Measurements from ENCODE around the gene HOXC11. TPM values are rescaled to one million over a fixed set of nuclear protein-coding genes. Genes with fewer than 3 reads are reported as not detected.

The HOXC11 gene
- total RNA-seq, 3 donors from 2014 or later (not counting 1 experiment from before 2014, with no cell fraction given), result not detected

DNA sequence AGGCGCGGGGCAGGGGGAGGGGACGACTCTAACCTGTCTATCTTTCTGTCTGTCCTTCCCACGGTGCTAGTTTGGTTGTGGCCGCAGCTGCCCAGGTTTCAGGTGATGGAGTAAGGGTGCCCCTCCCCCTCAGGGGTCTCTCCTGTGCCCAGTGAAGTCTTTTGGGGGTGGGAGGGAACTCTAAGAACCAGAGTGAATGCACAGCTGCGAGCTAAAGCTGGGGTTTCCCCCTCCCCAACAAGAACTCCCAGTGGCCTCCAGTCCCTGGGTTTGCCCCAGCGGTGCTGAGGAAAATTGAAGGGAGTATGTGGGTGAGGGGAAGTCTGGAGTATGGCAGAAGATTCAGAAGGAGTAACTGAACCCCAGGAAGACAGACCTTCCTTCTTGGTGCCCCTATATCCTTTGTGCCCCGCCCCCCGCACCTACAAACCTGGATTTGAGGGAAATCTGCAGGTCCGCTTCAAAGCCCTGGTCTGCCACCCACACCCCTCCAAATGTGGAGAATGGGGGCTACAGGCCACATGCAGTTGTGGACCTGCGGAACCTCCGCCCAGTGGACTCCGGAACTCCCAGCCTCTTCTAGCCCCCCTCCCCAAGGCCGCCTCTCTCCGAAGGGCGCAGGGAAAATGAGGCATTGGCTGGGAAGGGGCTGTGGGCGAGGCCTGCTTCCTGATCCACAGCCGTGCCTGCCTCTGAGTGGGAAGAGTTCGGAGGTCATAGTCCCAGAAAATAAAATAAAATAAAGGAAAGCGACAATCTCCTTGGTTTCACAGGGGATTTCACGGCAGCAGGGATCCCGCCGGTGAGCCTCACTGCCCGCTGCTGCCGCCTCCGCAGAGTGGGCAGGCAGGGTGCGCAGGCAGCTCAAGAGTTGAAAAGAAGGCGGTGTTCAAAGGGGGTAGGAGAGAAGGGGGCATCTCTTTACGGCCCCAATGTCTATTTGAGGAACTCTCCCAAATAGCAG is 23.6 kb downstream of the HOXC11 start:
- 21% methylated on average over 25 of the region's 29 CpGs for WGBS (ENCODE audit: insufficient coverage)
- Mint-ChIP-seq H3K27me3 (ENCODE audit: low read depth in 2 of 2) (peaks cover 76 to 91% of the 10 kb centered on the region in 2 donors), H3K4me1 (peaks cover 46 to 47% of the 10 kb centered on the region in 2 donors), H3K9me3 (no peaks in the 10 kb centered on the region), H3K27ac (peak overlapping the region in 1 of 2 donors; percentile 81), H3K4me3 (peak overlapping the region; percentile 91), H3K36me3 (no peaks in the 10 kb centered on the region)
- Histone ChIP-seq H3K27ac (ENCODE audit: low read length) (no peak overlapping the region), H3K4me3 (ENCODE audit: low read length) (peak overlapping the region; percentile 43), H3K36me3 (ENCODE audit: control insufficient read depth, insufficient read depth, low read length) (no peaks in the 10 kb centered on the region), H3K9me3 (ENCODE audit: control insufficient read depth, insufficient read depth, low read length) (peaks cover 3% of the 10 kb centered on the region), H3K27me3 (ENCODE audit: control insufficient read depth, insufficient read depth, low read length) (peaks cover 93% of the 10 kb centered on the region), H3K4me1 (ENCODE audit: control insufficient read depth, insufficient read depth, low read length) (peaks cover 51% of the 10 kb centered on the region)
- TF ChIP-seq, protein P1, sequence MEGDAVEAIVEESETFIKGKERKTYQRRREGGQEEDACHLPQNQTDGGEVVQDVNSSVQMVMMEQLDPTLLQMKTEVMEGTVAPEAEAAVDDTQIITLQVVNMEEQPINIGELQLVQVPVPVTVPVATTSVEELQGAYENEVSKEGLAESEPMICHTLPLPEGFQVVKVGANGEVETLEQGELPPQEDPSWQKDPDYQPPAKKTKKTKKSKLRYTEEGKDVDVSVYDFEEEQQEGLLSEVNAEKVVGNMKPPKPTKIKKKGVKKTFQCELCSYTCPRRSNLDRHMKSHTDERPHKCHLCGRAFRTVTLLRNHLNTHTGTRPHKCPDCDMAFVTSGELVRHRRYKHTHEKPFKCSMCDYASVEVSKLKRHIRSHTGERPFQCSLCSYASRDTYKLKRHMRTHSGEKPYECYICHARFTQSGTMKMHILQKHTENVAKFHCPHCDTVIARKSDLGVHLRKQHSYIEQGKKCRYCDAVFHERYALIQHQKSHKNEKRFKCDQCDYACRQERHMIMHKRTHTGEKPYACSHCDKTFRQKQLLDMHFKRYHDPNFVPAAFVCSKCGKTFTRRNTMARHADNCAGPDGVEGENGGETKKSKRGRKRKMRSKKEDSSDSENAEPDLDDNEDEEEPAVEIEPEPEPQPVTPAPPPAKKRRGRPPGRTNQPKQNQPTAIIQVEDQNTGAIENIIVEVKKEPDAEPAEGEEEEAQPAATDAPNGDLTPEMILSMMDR (IDR thresholded peaks at IDR 0.05), result no peak
- DNase-seq, result no peak
- intact Hi-C loops (cut with micrococcal nuclease), result loop anchor here (5.0 kb wide), 2 partner anchors 36 to 39 kb away; partner anchors contain the start of gene HOXC5
- no peak for ATAC-seq

DNA sequence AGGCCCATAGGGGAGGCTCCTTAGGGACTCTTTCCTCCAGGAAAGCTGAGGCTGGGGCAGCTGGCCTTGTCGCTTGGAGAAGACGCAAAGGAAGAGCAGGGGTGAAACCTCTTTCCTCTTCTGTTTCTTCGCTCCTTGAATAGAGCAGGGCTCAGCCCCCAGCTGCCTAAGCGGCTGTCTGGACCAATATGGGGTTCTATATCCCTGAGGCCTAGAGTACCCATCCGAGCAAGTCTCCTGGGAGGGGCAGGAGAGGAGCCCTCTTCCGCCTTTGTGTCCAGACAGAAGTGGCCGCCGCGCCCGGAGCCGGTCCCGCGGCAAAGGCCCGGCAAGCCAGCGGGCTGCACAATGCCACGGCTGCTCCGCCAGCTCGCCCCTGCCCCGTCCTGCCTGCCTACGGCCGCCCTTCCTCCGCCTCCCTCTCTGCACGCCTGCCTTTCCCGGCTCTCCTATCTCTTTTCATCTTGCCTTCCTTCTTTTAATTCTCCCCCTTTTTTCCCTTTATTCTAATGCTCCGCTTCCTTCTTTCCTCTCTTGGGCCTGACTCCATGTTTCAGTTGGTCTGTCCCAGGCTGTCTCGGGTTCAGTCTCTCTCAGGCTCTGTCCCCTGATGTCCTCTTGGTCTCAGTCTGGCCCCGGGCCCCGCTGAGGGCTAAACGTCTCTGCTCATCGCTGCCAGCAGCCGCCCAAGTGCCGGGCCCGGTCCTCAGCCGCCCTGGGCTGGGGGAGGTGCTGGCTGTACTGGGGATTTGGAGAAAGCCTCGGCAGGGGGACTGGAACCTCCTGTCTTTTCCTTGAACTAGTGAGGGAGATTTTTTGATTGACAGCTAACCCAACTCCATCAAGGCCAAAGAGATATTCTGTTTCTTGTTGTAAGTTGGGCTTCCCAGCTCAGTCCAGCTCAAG is 24.5 kb downstream of the HOXC11 start:
- peaks cover 94% of the 10 kb centered on the region for H3K27me3 ChIP-seq (ENCODE audit: control insufficient read depth, insufficient read depth, low read length)
- ATAC-seq, result no peak
- peaks cover 76 to 89% of the 10 kb centered on the region in 2 donors for H3K27me3 Mint-ChIP-seq (ENCODE audit: low read depth in 2 of 2)
- H3K4me3 Mint-ChIP-seq, result peak overlapping the region; percentile 21
- H3K4me1 ChIP-seq (ENCODE audit: control insufficient read depth, insufficient read depth, low read length), result peaks cover 51% of the 10 kb centered on the region
- no peaks in the 10 kb centered on the region for H3K36me3 Mint-ChIP-seq
- H3K4me3 ChIP-seq (ENCODE audit: low read length), result no peak overlapping the region
- intact Hi-C loops (cut with micrococcal nuclease), result loop anchor here (5.0 kb wide), 2 partner anchors 35 to 40 kb away; partner anchors contain the start of gene HOXC5
- H3K9me3 Mint-ChIP-seq, result no peaks in the 10 kb centered on the region
- 10% methylated on average over 35 of the region's 35 CpGs for WGBS (ENCODE audit: insufficient coverage)
- no peak overlapping the region for H3K27ac Mint-ChIP-seq
- no peak overlapping the region for H3K27ac ChIP-seq (ENCODE audit: low read length)
- no peaks in the 10 kb centered on the region for H3K36me3 ChIP-seq (ENCODE audit: control insufficient read depth, insufficient read depth, low read length)
- H3K9me3 ChIP-seq (ENCODE audit: control insufficient read depth, insufficient read depth, low read length), result peaks cover 3% of the 10 kb centered on the region
- no peak for DNase-seq
- H3K4me1 Mint-ChIP-seq, result peaks cover 46 to 47% of the 10 kb centered on the region in 2 donors
- TF ChIP-seq, protein P1 (IDR thresholded peaks at IDR 0.05), result no peak

DNA sequence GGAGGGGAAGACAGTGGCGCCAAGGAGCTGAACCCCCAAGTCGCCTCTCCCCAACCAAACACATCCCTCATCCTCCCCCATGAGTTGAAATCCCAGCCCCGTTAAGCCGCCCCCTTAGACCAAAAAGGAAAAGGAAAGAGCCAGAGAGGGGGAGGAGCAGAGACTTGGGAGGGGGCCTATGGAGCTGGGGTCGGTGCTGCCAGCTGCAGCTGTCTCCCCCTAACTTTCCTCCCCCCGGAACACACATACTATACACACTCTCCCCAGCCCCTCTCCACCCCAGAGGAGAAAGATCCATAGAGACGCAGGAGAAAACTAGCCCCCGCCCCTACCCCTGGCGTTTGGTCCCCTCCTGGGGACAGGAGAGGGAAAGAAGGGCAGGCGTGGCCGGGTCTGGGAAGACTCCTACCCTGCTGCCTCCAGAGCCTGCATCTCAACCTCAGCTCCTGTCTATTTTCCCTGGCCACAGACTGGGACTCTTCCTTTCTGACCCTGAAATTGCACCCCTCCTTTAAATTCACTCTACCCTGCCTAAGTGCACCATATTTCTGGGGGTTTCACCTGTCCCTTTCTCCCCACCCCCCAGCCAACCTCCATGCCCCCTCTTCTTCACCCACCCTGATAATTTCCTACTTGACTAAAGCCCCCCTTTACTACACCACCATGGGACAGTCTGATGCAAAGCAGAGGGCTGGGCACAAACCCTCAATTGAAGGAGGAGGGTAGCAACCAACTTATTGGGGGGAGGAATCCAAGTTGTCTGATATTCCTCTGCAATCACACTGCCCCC is 25.4 kb downstream of the HOXC11 start:
- Histone ChIP-seq H3K27me3 (ENCODE audit: control insufficient read depth, insufficient read depth, low read length) (peaks cover 94% of the 10 kb centered on the region), H3K9me3 (ENCODE audit: control insufficient read depth, insufficient read depth, low read length) (peaks cover 5% of the 10 kb centered on the region), H3K36me3 (ENCODE audit: control insufficient read depth, insufficient read depth, low read length) (no peaks in the 10 kb centered on the region), H3K4me1 (ENCODE audit: control insufficient read depth, insufficient read depth, low read length) (peaks cover 51% of the 10 kb centered on the region), H3K4me3 (ENCODE audit: low read length) (no peak overlapping the region), H3K27ac (ENCODE audit: low read length) (no peak overlapping the region)
- DNase-seq, result no peak
- TF ChIP-seq, protein P1 (IDR thresholded peaks at IDR 0.05), result no peak
- Mint-ChIP-seq H3K27ac (no peak overlapping the region), H3K36me3 (no peaks in the 10 kb centered on the region), H3K4me3 (peak overlapping the region; percentile 40), H3K9me3 (no peaks in the 10 kb centered on the region), H3K4me1 (peaks cover 46% of the 10 kb centered on the region in 2 donors), H3K27me3 (ENCODE audit: low read depth in 2 of 2) (peaks cover 76 to 89% of the 10 kb centered on the region in 2 donors)
- intact Hi-C loops (cut with micrococcal nuclease), result loop anchor here (5.0 kb wide), 2 partner anchors 34 to 41 kb away; partner anchors contain the start of gene HOXC5
- ATAC-seq, result no peak
- 18% methylated on average over 4 of the region's 11 CpGs for WGBS (ENCODE audit: insufficient coverage)

Measured in natural killer cell (primary cell).